GM12878 (cell line): ENCODE measurements around the gene XPO1. TPM values are rescaled to one million over a fixed set of nuclear protein-coding genes. Genes with fewer than 3 reads are reported as not detected.

Source experiments
- ATAC-seq: fragments of 200-7000 bp; cut with Tn5 transposase; 3 replicates; pipeline ENCODE4 v1.9.1; 2020; ENCODE audit warnings: mild to moderate bottlenecking, moderate library complexity
- BruUV-seq: library from RNA; stranded (reverse); fragments of 400-500 nt; replicated peaks from 2 replicates; lab custom pipeline; 2021; lab: Mats Ljungman, UMichigan
- CTCF ChIA-PET: fragments of 300-600 bp; sonication (Branson Sonifier 250); formaldehyde crosslinking; extraction: SDS; loops from one replicate; lab custom pipeline; 2021; ENCODE audit warnings: inconsistent platforms; lab: Yijun Ruan, JAX
- POLR2A ChIA-PET: fragments of 350-600 bp; formaldehyde crosslinking; extraction: SDS; loops from one replicate; lab custom pipeline; 2021; ENCODE audit warnings: inconsistent platforms; lab: Charles Lee
- RAD21 ChIA-PET: fragments of 300-600 bp; sonication (Branson Sonifier 250); formaldehyde crosslinking; loops from one replicate; lab custom pipeline; 2023; ENCODE audit warnings: antibody characterized with exemption; ENCODE audit not compliant: unreplicated experiment; lab: Charles Lee
- SMC1A ChIA-PET: fragments of 300-600 bp; sonication (Branson Sonifier 250); formaldehyde crosslinking; loops from one replicate; lab custom pipeline; 2023; ENCODE audit not compliant: unreplicated experiment, uncharacterized antibody; lab: Charles Lee
- DNase-seq: peaks from one replicate; pipeline ENCODE4 v3.0.0-alpha.2; 2011; ENCODE audit warnings: low read depth, low spot score
- FAIRE-seq: peaks from 3 replicates; lab custom pipeline; 2011; peaks lifted over from hg19 to GRCh38; lab: Jason Lieb, UNC
- H2AFZ ChIP-seq: 2 replicates; pipeline ENCODE4 v1.6.0; 2011; ENCODE audit warnings: low read depth, low read length, control low read depth; ENCODE audit not compliant: control insufficient read depth
- H3K27ac ChIP-seq: 2 replicates; pipeline ENCODE4 v1.5.1; 2011; ENCODE audit warnings: control low read depth; ENCODE audit not compliant: control insufficient read depth, insufficient read depth
- H3K27me3 ChIP-seq, 2 experiments: replicated peaks in 1 of 2; 2 replicates each; pipeline versions ENCODE4 v1.6.0 to v1.6.1; 2011; ENCODE audit warnings: low read length in 1 of 2; ENCODE audit not compliant: control insufficient read depth in 2 of 2, insufficient read depth in 2 of 2
- H3K36me3 ChIP-seq, 2 experiments: 2 replicates each; pipeline ENCODE4 v1.5.1; 2011; ENCODE audit warnings: low read length in 1 of 2; ENCODE audit not compliant: control insufficient read depth in 2 of 2, insufficient read depth in 2 of 2
- H3K4me1 ChIP-seq: 2 replicates; pipeline ENCODE4 v1.6.1; 2011; ENCODE audit warnings: mild to moderate bottlenecking, low read length, moderate library complexity, mixed read lengths; ENCODE audit not compliant: control insufficient read depth, insufficient read depth
- H3K4me2 ChIP-seq: 2 replicates; pipeline ENCODE4 v1.6.0; 2011; ENCODE audit warnings: control low read depth; ENCODE audit not compliant: control insufficient read depth, insufficient read depth
- H3K4me3 ChIP-seq: fragments of 200-600 bp; sonication (generic); 2 replicates; pipeline ENCODE4 v1.5.1; 2016
- H3K79me2 ChIP-seq: 2 replicates; pipeline ENCODE4 v1.6.0; 2011; ENCODE audit warnings: low read length; ENCODE audit not compliant: control insufficient read depth, insufficient read depth
- H3K9ac ChIP-seq: 2 replicates; pipeline ENCODE4 v1.8.0; 2011; ENCODE audit warnings: low read length, control low read depth, mixed read lengths; ENCODE audit not compliant: control insufficient read depth, insufficient read depth
- H3K9me3 ChIP-seq: replicated peaks from 3 replicates; pipeline ENCODE4 v1.5.1; 2011; ENCODE audit warnings: mild to moderate bottlenecking, low read length; ENCODE audit not compliant: control insufficient read depth, insufficient read depth
- H4K20me1 ChIP-seq: 2 replicates; pipeline ENCODE4 v1.6.0; 2011; ENCODE audit not compliant: control insufficient read depth, insufficient read depth
- BCL11A ChIP-seq: IDR thresholded peaks from 2 replicates; pipeline ENCODE4 v1.6.1; 2011; ENCODE audit warnings: low read depth, low read length
- CUX1 ChIP-seq: IDR thresholded peaks from 2 replicates; pipeline ENCODE4 v1.6.1; 2012; ENCODE audit warnings: improper control_type of control experiment, low read depth, low read length; ENCODE audit not compliant: insufficient replicate concordance
- ELK1 ChIP-seq: IDR thresholded peaks from 2 replicates; pipeline ENCODE4 v1.6.1; 2012; ENCODE audit warnings: low read depth, low read length, improper control_type of control experiment
- EZH2 ChIP-seq: IDR thresholded peaks from 2 replicates; pipeline ENCODE4 v1.6.1; 2012; ENCODE audit warnings: low read depth, mild to moderate bottlenecking, control low read depth, inconsistent platforms, low read length, borderline replicate concordance; ENCODE audit not compliant: control insufficient read depth
- HDGF ChIP-seq: fragments of 450-650 bp; IDR thresholded peaks from 2 replicates; pipeline ENCODE4 v1.6.1; 2016; ENCODE audit warnings: antibody characterized with exemption
- IKZF1 ChIP-seq: fragments of 450-650 bp; conservative IDR thresholded peaks from 2 replicates; pipeline ENCODE4 v1.6.1; 2017; ENCODE audit warnings: antibody characterized with exemption, mild to moderate bottlenecking
- JUNB ChIP-seq: IDR thresholded peaks from 2 replicates; pipeline ENCODE4 v1.6.1; 2016; ENCODE audit warnings: antibody characterized with exemption, mild to moderate bottlenecking
- MLLT1 ChIP-seq: fragments of 450-650 bp; IDR thresholded peaks from 2 replicates; pipeline ENCODE4 v1.6.1; 2016; ENCODE audit warnings: mild to moderate bottlenecking
- NRF1 ChIP-seq: conservative IDR thresholded peaks from 2 replicates; pipeline ENCODE4 v1.6.1; 2011; ENCODE audit warnings: mild to moderate bottlenecking, low read depth, low read length, improper control_type of control experiment
- PAX8 ChIP-seq: fragments of 450-650 bp; IDR thresholded peaks from 2 replicates; pipeline ENCODE4 v1.6.1; 2017; ENCODE audit warnings: mild to moderate bottlenecking, moderate library complexity
- TCF7 ChIP-seq: IDR thresholded peaks from 2 replicates; pipeline ENCODE4 v1.6.1; 2014; ENCODE audit warnings: antibody characterized with exemption, borderline replicate concordance
- YBX1 ChIP-seq: fragments of 450-650 bp; IDR thresholded peaks from 2 replicates; pipeline ENCODE4 v1.6.1; 2016; ENCODE audit warnings: antibody characterized with exemption
- ZNF687 ChIP-seq: fragments of 450-650 bp; IDR thresholded peaks from 2 replicates; pipeline ENCODE4 v1.6.1; 2017; ENCODE audit warnings: mild to moderate bottlenecking, moderate library complexity
- WGBS: methylation state at CpG from one replicate; pipeline ENCODE4 v1.1.6; 2016; ENCODE audit warnings: low lambda C conversion rate; ENCODE audit not compliant: insufficient replicate concordance, insufficient coverage; ENCODE audit errors: missing lambda C conversion rate; 5-methylcytosine and 5-hydroxymethylcytosine counted together
- in situ Hi-C: fragments of 300-500 bp; cut with MboI; formaldehyde crosslinking; loops from 9 replicates; pipeline ENCODE4 v1.14.3; 2018; ENCODE audit warnings: mixed read lengths
- intact Hi-C: fragments of 100-400 bp; cut with micrococcal nuclease; formaldehyde crosslinking; loops from one replicate; pipeline ENCODE4 v1.14.2; 2022; ENCODE audit not compliant: unreplicated experiment
- polyA plus RNA-seq, 11 experiments: library from polyadenylated mRNA; depleted of rRNA in 4 of 11; unstranded in 6 of 11; stranded (reverse) in 5 of 11; fragments of >200 nt; fragmentation: Nextera tagmentation in 4 of 11; fragmentation: Illumina TruSeq in 1 of 11; extraction: Ambion mirVana in 4 of 11; extraction: Trizol in 1 of 11; gene quantifications; 1 replicate in 1 of 11; 2 replicates in 10 of 11; pipeline versions ENCODE4 v1.2.1 to v1.2.3, GENCODE V29; 2011 to 2016; ENCODE audit warnings: inconsistent platforms in 2 of 11, missing spikeins in 2 of 11, low read depth in 1 of 11
- total RNA-seq, 4 experiments: library from RNA; depleted of rRNA in 3 of 4; stranded (reverse); fragments of >200 nt in 3 of 4; fragmentation: Illumina TruSeq in 1 of 4; extraction: Trizol in 1 of 4; gene quantifications; 2 replicates each; pipeline versions ENCODE4 v1.2.1 to v1.2.3, GENCODE V29; 2013 to 2021

Gene XPO1
- total and polyA plus RNA-seq, 10 of the 15 experiments (the other 5 are each of a cell fraction or from before 2014, with no cell fraction given): 57.3 to 216 (median 153) TPM

- DNase-seq (no peak), ATAC-seq (no peak), FAIRE-seq (no peak)
- H3K4me2 ChIP-seq: no peak overlapping the region
- in situ Hi-C loops (no loop called here), intact Hi-C loops (no loop called here)
- H3K9me3 ChIP-seq: no peaks in the 10 kb centered on the region
- no peak overlapping the region for H3K9ac ChIP-seq
- no peak overlapping the region for H3K4me3 ChIP-seq
- WGBS: 100% methylated on average over 3 of the region's 3 CpGs
- H3K79me2 ChIP-seq: peaks cover 73% of the 10 kb centered on the region
- BruUV-seq: no TSS peak
- no peak overlapping the region for H3K27ac ChIP-seq
- ChIA-PET RAD21 (no interaction called here), SMC1A (interaction anchor here (0.8 to 1.7 kb wide), 3 partner anchors 15 to 94 kb away, joined by 3 to 5 read pairs (median 4); no protein-coding TSS in a partner anchor), CTCF (interaction anchor here (0.5 to 0.6 kb wide), 3 partner anchors 18 to 257 kb away, joined by 3 read pairs; partner anchors contain the start of gene XPO1), POLR2A (interaction anchor here (0.7 kb wide), 1 partner anchor 40 kb away, joined by 3 read pairs; no protein-coding TSS in a partner anchor)
- no peaks in the 10 kb centered on the region for H3K4me1 ChIP-seq
- H4K20me1 ChIP-seq: peaks cover 3% of the 10 kb centered on the region; the same call in 1 of the 2 replicates
- H3K36me3 ChIP-seq: peaks cover 15 to 22% of the 10 kb centered on the region in 2 experiments
- no peaks in the 10 kb centered on the region for H3K27me3 ChIP-seq
- no peak overlapping the region for H2AFZ ChIP-seq
- TF ChIP-seq IKZF1 (no peak), JUNB (no peak), HDGF (no peak), PAX8 (no peak), YBX1 (no peak), EZH2 (no peak), MLLT1 (no peak), ZNF687 (no peak), CUX1 (no peak), BCL11A (no peak), NRF1 (no peak), TCF7 (no peak), ELK1 (no peak)
Measured at GRCh38 chr2:61520261-61520660, 17.9 kb downstream of the XPO1 start.
